HCT116 (cell line): ENCODE data around the gene ZNF512. TPM values are rescaled to one million over a fixed set of nuclear protein-coding genes. Genes with fewer than 3 reads are reported as not detected.

ENCODE experiments used
- ATAC-seq: fragments of 200-7000 bp; cut with Tn5 transposase; 2 replicates; pipeline ENCODE4 v1.9.1; 2020; ENCODE audit warnings: mild to moderate bottlenecking, moderate library complexity
- BruUV-seq: library from RNA; stranded (reverse); fragments of 400-500 nt; replicated peaks from 2 replicates; lab custom pipeline; 2021; lab: Mats Ljungman, UMichigan
- CTCF ChIA-PET: fragments of 300-600 bp; sonication (Branson Sonifier 250); formaldehyde crosslinking; loops from one replicate; lab custom pipeline; 2021; ENCODE audit warnings: antibody characterized with exemption; lab: Charles Lee
- POLR2A ChIA-PET: fragments of 300-600, 350-600 bp; sonication (Branson Sonifier 250); formaldehyde crosslinking; loops from one replicate; lab custom pipeline; 2021; ENCODE audit warnings: antibody characterized with exemption; lab: Charles Lee
- RAD21 ChIA-PET, 2 experiments: fragments of 300-600 bp; sonication (Branson Sonifier 250); formaldehyde crosslinking; loops; one replicate each; lab custom pipeline; 2023; ENCODE audit warnings: low total read pairs in 2 of 2; ENCODE audit not compliant: uncharacterized antibody in 2 of 2, unreplicated experiment in 2 of 2, low non-redundant PET in 1 of 2; lab: Charles Lee
- DNase-seq: peaks from one replicate; pipeline ENCODE4 v3.0.0-alpha.2; 2010; ENCODE audit warnings: low read depth, low spot score
- H2AFZ ChIP-seq: fragments of 200-600 bp; shearing (Covaris generic), sonication (generic); 2 replicates; pipeline ENCODE4 v1.6.1; 2017; ENCODE audit warnings: low read depth, mixed run types, mixed read lengths, antibody characterized with exemption, low read length; ENCODE audit not compliant: poor library complexity, severe bottlenecking
- H3K27ac ChIP-seq: 2 replicates; pipeline ENCODE4 v1.5.1; 2012; ENCODE audit warnings: low read depth, low read length
- H3K27me3 ChIP-seq: fragments of 200-600 bp; sonication (generic); 2 replicates; pipeline ENCODE4 v1.6.1; 2016; ENCODE audit warnings: mixed run types, low read length, mixed read lengths; ENCODE audit not compliant: insufficient read depth
- H3K36me3 ChIP-seq, 2 experiments: fragments of 200-500 bp in 1 of 2; fragments of 200-600 bp in 1 of 2; sonication (Bioruptor generic) in 1 of 2; sonication (generic) in 1 of 2; 2 replicates each; pipeline versions ENCODE4 v1.5.1 to v1.6.1; 2014 to 2016; ENCODE audit warnings: low read length in 2 of 2, inconsistent platforms in 1 of 2, mixed read lengths in 1 of 2, mixed run types in 1 of 2; ENCODE audit not compliant: insufficient read depth in 2 of 2, control insufficient read depth in 1 of 2
- H3K4me1 ChIP-seq, 2 experiments: fragments of 200-600 bp in 1 of 2; sonication (generic) in 1 of 2; 2 replicates each; pipeline versions ENCODE4 v1.5.1 to v1.6.1; 2012 to 2017; ENCODE audit warnings: low read length in 2 of 2, inconsistent platforms in 1 of 2, mild to moderate bottlenecking in 1 of 2, mixed read lengths in 1 of 2, mixed run types in 1 of 2, moderate library complexity in 1 of 2; ENCODE audit not compliant: insufficient read depth in 2 of 2, control insufficient read depth in 1 of 2
- H3K4me2 ChIP-seq: fragments of 200-600 bp; sonication (generic); 2 replicates; pipeline ENCODE4 v1.6.1; 2017; ENCODE audit warnings: mixed run types, low read length, mixed read lengths
- H3K4me3 ChIP-seq, 2 experiments: fragments of 200-600 bp in 1 of 2; sonication (generic) in 1 of 2; replicated peaks in 1 of 2; 2 replicates each; pipeline ENCODE4 v1.5.1; 2011 to 2016; ENCODE audit warnings: low read length in 2 of 2, control low read depth in 1 of 2, low read depth in 1 of 2, mild to moderate bottlenecking in 1 of 2, mixed read lengths in 1 of 2, mixed run types in 1 of 2
- H3K79me2 ChIP-seq: fragments of 200-600 bp; sonication (generic); 2 replicates; pipeline ENCODE4 v1.6.1; 2017; ENCODE audit warnings: mild to moderate bottlenecking, mixed run types, low read length, moderate library complexity, mixed read lengths; ENCODE audit not compliant: insufficient read depth
- H3K9ac ChIP-seq: fragments of 200-600 bp; sonication (generic); 2 replicates; pipeline ENCODE4 v1.6.1; 2016; ENCODE audit warnings: low read length, mixed read lengths
- H3K9me2 ChIP-seq: fragments of 200-600 bp; sonication (generic), shearing (Covaris generic); 2 replicates; pipeline ENCODE4 v1.6.1; 2017; ENCODE audit warnings: mixed run types, mild to moderate bottlenecking, moderate library complexity; ENCODE audit not compliant: insufficient read depth
- H3K9me3 ChIP-seq, 2 experiments: fragments of 200-500 bp in 1 of 2; fragments of 200-600 bp in 1 of 2; sonication (Bioruptor generic) in 1 of 2; sonication (generic) in 1 of 2; 2 replicates each; pipeline ENCODE4 v1.6.1; 2014 to 2017; ENCODE audit warnings: low read length in 2 of 2, mixed read lengths in 2 of 2, inconsistent platforms in 1 of 2, low read depth in 1 of 2, mild to moderate bottlenecking in 1 of 2, mixed run types in 1 of 2, moderate library complexity in 1 of 2; ENCODE audit not compliant: control insufficient read depth in 1 of 2, insufficient read depth in 1 of 2
- H4K20me1 ChIP-seq: fragments of 200-600 bp; sonication (generic), shearing (Covaris generic); 2 replicates; pipeline ENCODE4 v1.6.1; 2017; ENCODE audit warnings: mixed run types, mild to moderate bottlenecking, moderate library complexity; ENCODE audit not compliant: insufficient read depth
- CEBPB ChIP-seq: IDR thresholded peaks from 2 replicates; pipeline ENCODE4 v1.6.1; 2012; ENCODE audit warnings: low read depth
- CTCF ChIP-seq, 3 experiments: fragments of 200-600 bp in 1 of 3; sonication (generic) in 1 of 3; IDR thresholded peaks in 2 of 3; conservative IDR thresholded peaks in 1 of 3; 2 replicates each; pipeline ENCODE4 v1.5.1; 2012 to 2017; ENCODE audit warnings: low read depth in 2 of 3, low read length in 2 of 3, antibody characterized with exemption in 1 of 3, borderline replicate concordance in 1 of 3, control low read depth in 1 of 3, mild to moderate bottlenecking in 1 of 3, mixed read lengths in 1 of 3, mixed run types in 1 of 3, moderate library complexity in 1 of 3; ENCODE audit not compliant: insufficient read depth in 1 of 3
- EGR1 ChIP-seq: IDR thresholded peaks from 2 replicates; pipeline ENCODE4 v1.6.1; 2012; ENCODE audit warnings: low read depth
- ELF1 ChIP-seq: IDR thresholded peaks from 2 replicates; pipeline ENCODE4 v1.6.1; 2012; ENCODE audit warnings: low read depth, borderline replicate concordance
- EZH2 ChIP-seq: fragments of 200-600 bp; sonication (generic); IDR thresholded peaks from 2 replicates; pipeline ENCODE4 v1.6.1; 2017; ENCODE audit warnings: antibody characterized with exemption, mixed run types
- FOSL1 ChIP-seq: IDR thresholded peaks from 2 replicates; pipeline ENCODE4 v1.6.1; 2012; ENCODE audit warnings: low read depth
- JUND ChIP-seq: IDR thresholded peaks from 2 replicates; pipeline ENCODE4 v1.6.1; 2012
- POLR2A ChIP-seq: IDR thresholded peaks from 2 replicates; pipeline ENCODE4 v1.7.0; 2011; ENCODE audit warnings: borderline replicate concordance; ENCODE audit not compliant: insufficient read depth, insufficient read length; ENCODE audit errors: extremely low read depth
- RAD21 ChIP-seq: IDR thresholded peaks from 2 replicates; pipeline ENCODE4 v1.6.1; 2012; ENCODE audit warnings: low read depth, mild to moderate bottlenecking
- REST ChIP-seq: IDR thresholded peaks from 2 replicates; pipeline ENCODE4 v1.6.1; 2012; ENCODE audit warnings: low read depth
- SIN3A ChIP-seq: IDR thresholded peaks from 2 replicates; pipeline ENCODE4 v1.6.1; 2012; ENCODE audit warnings: low read depth
- SP1 ChIP-seq: IDR thresholded peaks from 2 replicates; pipeline ENCODE4 v1.6.1; 2012; ENCODE audit warnings: low read depth
- SRF ChIP-seq: IDR thresholded peaks from 2 replicates; pipeline ENCODE4 v1.6.1; 2012; ENCODE audit warnings: low read depth
- YY1 ChIP-seq: IDR thresholded peaks from 2 replicates; pipeline ENCODE4 v1.6.1; 2011; ENCODE audit warnings: low read length, low read depth, moderate library complexity, mild to moderate bottlenecking; ENCODE audit not compliant: insufficient replicate concordance; ENCODE audit errors: extremely low read depth
- ZBTB33 ChIP-seq: IDR thresholded peaks from 2 replicates; pipeline ENCODE4 v1.6.1; 2011; ENCODE audit warnings: mild to moderate bottlenecking, low read length, moderate library complexity; ENCODE audit not compliant: insufficient replicate concordance; ENCODE audit errors: extremely low read depth
- ZFX ChIP-seq: fragments of 450-650 bp; IDR thresholded peaks from 2 replicates; pipeline ENCODE4 v1.6.1; 2017
- ZNF274 ChIP-seq: fragments of 200-500 bp; sonication (Bioruptor generic); IDR thresholded peaks from 2 replicates; pipeline ENCODE4 v1.6.1; 2014; ENCODE audit warnings: mild to moderate bottlenecking, low read depth, low read length, inconsistent platforms
- intact Hi-C: fragments of 100-400 bp; cut with micrococcal nuclease; formaldehyde crosslinking; loops from 2 replicates; pipeline ENCODE4 v1.10.0; 2022
- total RNA-seq: library from RNA; stranded (reverse); gene quantifications from one replicate; pipeline ENCODE4 v1.2.1, GENCODE V29; 2021; ENCODE audit not compliant: unreplicated experiment
- TF ChIP-seq, protein P1 (sequence below): IDR thresholded peaks from 2 replicates; pipeline ENCODE4 v1.6.1; 2012

ZNF512 gene
- total RNA-seq, 1 experiment from 2014 or later: 33.0 TPM

DNA sequence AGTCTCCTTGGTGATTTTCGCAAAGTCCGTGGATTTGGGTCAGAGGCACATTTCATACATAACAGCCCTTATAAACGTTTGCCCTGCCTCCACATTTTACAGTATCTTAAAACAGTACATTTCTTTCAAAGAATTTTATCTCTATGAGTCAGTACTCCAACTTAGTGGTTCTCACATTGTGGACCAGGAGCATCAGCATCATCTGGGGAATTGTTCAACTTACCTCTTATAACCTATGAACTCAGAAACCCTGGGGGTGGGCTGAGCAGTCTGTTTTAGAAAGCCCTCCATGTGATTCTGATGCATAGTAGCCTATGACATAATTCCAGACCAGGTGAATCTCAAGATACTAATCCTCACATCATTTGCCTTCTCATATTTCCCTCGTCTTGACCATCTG, 68.2 kb downstream of the ZNF512 start (continued):
- TF ChIP-seq, protein P1, sequence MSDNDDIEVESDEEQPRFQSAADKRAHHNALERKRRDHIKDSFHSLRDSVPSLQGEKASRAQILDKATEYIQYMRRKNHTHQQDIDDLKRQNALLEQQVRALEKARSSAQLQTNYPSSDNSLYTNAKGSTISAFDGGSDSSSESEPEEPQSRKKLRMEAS: no peak

GRCh38 chr2:27652341-27652740, 69.5 kb downstream of the ZNF512 start:
- peaks cover 0 to 8% of the 10 kb centered on the region in 2 experiments; a peak in 1 of 4 replicates for H3K4me1 ChIP-seq
- no peak for ATAC-seq
- H3K9me2 ChIP-seq: no peaks in the 10 kb centered on the region
- H3K9me3 ChIP-seq: no peaks in the 10 kb centered on the region
- H3K79me2 ChIP-seq: no peaks in the 10 kb centered on the region
- ChIA-PET CTCF (no interaction called here), RAD21 (no interaction called here), POLR2A (no interaction called here)
- BruUV-seq: no TSS peak
- no peak overlapping the region for H3K4me2 ChIP-seq
- peaks cover 32 to 35% of the 10 kb centered on the region in 2 experiments; a peak in 3 of 4 replicates for H3K36me3 ChIP-seq
- no peak for TF ChIP-seq SP1
- no peak for TF ChIP-seq ZFX
- TF ChIP-seq JUND: no peak
- no peak for TF ChIP-seq FOSL1
- no peak for TF ChIP-seq EGR1
- no peak for TF ChIP-seq REST
- no peak for TF ChIP-seq SIN3A
- TF ChIP-seq ELF1: no peak
- no peak for TF ChIP-seq EZH2
- no peak for TF ChIP-seq POLR2A
- TF ChIP-seq YY1: no peak
- TF ChIP-seq CTCF (IDR thresholded peaks at IDR 0.05 in 2 of 3, conservative IDR thresholded peaks at IDR 0.05 in 1 of 3; ENCODE audit: borderline replicate concordance in 1 of 3, insufficient read depth in 1 of 3, low read depth in 2 of 3, low read length in 2 of 3): no peak
- no peak for TF ChIP-seq SRF
- TF ChIP-seq ZBTB33: no peak
- no peak for TF ChIP-seq CEBPB
- TF ChIP-seq RAD21: no peak
- TF ChIP-seq ZNF274: no peak
- H2AFZ ChIP-seq: no peak overlapping the region
- no peaks in the 10 kb centered on the region for H4K20me1 ChIP-seq
- H3K9ac ChIP-seq: no peak overlapping the region
- intact Hi-C loops: no loop called here
- H3K27me3 ChIP-seq: no peaks in the 10 kb centered on the region
- H3K4me3 ChIP-seq: no peak overlapping the region
- DNase-seq: no peak
- H3K27ac ChIP-seq: no peak overlapping the region
